IMR-90 (cell line): ENCODE results near the gene UBASH3B. TPM values are rescaled to one million over a fixed set of nuclear protein-coding genes. Genes with fewer than 3 reads are reported as not detected.

Source experiments
- ATAC-seq: fragments of 200-7000 bp; cut with Tn5 transposase; 2 replicates; pipeline ENCODE4 v1.9.1; 2020; ENCODE audit warnings: low read depth, mild to moderate bottlenecking, moderate library complexity
- BruUV-seq: library from RNA; stranded (reverse); fragments of 400-500 nt; replicated peaks from 2 replicates; lab custom pipeline; 2021; lab: Mats Ljungman, UMichigan
- CTCF ChIA-PET: fragments of 300-600 bp; formaldehyde crosslinking; extraction: SDS; loops from one replicate; lab custom pipeline; 2021; ENCODE audit warnings: antibody characterized with exemption; lab: Yijun Ruan, JAX
- POLR2A ChIA-PET: fragments of 300-600 bp; sonication (Branson Sonifier 250); formaldehyde crosslinking; loops from one replicate; lab custom pipeline; 2022; ENCODE audit warnings: antibody characterized with exemption; ENCODE audit not compliant: unreplicated experiment; lab: Charles Lee
- DNase-seq: peaks from one replicate; pipeline ENCODE4 v3.0.0; 2013
- H2AFZ ChIP-seq: replicated peaks from 2 replicates; pipeline ENCODE3; 2013; ENCODE audit warnings: low read length, mild to moderate bottlenecking; ENCODE audit not compliant: poor library complexity
- H2AK5ac ChIP-seq: 2 replicates; pipeline ENCODE4 v1.6.1; 2013; ENCODE audit warnings: low read depth, low read length, inconsistent platforms
- H2AK9ac ChIP-seq: replicated peaks from 2 replicates; pipeline ENCODE3; 2013; ENCODE audit warnings: mild to moderate bottlenecking, low read depth, low read length, moderate library complexity; ENCODE audit not compliant: poor library complexity
- H2BK120ac ChIP-seq: 2 replicates; pipeline ENCODE4 v1.6.1; 2013; ENCODE audit warnings: low read depth, low read length, inconsistent platforms
- H2BK15ac ChIP-seq: 3 replicates; pipeline ENCODE4 v1.6.1; 2013; ENCODE audit warnings: low read depth, low read length, inconsistent platforms
- H2BK20ac ChIP-seq: 2 replicates; pipeline ENCODE4 v1.6.1; 2013; ENCODE audit warnings: low read depth, mild to moderate bottlenecking, inconsistent platforms, low read length, moderate library complexity
- H2BK5ac ChIP-seq: 2 replicates; pipeline ENCODE4 v1.6.1; 2013; ENCODE audit warnings: mild to moderate bottlenecking, low read depth, low read length, inconsistent platforms; ENCODE audit not compliant: poor library complexity, severe bottlenecking
- H3K14ac ChIP-seq: replicated peaks from 2 replicates; pipeline ENCODE4 v1.6.1; 2013; ENCODE audit warnings: low read depth, low read length, inconsistent platforms
- H3K18ac ChIP-seq: 2 replicates; pipeline ENCODE4 v1.6.1; 2013; ENCODE audit warnings: low read depth, low read length, control low read depth
- H3K23ac ChIP-seq: 2 replicates; pipeline ENCODE4 v1.6.1; 2013; ENCODE audit warnings: low read depth, low read length, inconsistent platforms
- H3K27ac ChIP-seq: 2 replicates; pipeline ENCODE4 v1.5.1; 2013; ENCODE audit warnings: mild to moderate bottlenecking, control low read depth, low read length; ENCODE audit not compliant: insufficient read depth
- H3K27me3 ChIP-seq: 2 replicates; pipeline ENCODE4 v1.6.1; 2013; ENCODE audit warnings: low read length; ENCODE audit not compliant: control insufficient read depth, insufficient read depth
- H3K36me3 ChIP-seq: 2 replicates; pipeline ENCODE4 v1.6.1; 2013; ENCODE audit warnings: low read length, mixed read lengths; ENCODE audit not compliant: control insufficient read depth, insufficient read depth
- H3K4ac ChIP-seq: 2 replicates; pipeline ENCODE4 v1.6.1; 2013; ENCODE audit warnings: low read depth, low read length, inconsistent platforms
- H3K4me1 ChIP-seq: 2 replicates; pipeline ENCODE4 v1.6.1; 2013; ENCODE audit warnings: low read length, mixed read lengths; ENCODE audit not compliant: control insufficient read depth, insufficient read depth
- H3K4me2 ChIP-seq: 2 replicates; pipeline ENCODE4 v1.6.1; 2013; ENCODE audit warnings: low read depth, mild to moderate bottlenecking, control low read depth, low read length, moderate library complexity
- H3K4me3 ChIP-seq: 2 replicates; pipeline ENCODE4 v1.5.1; 2013; ENCODE audit warnings: low read depth, mild to moderate bottlenecking, control low read depth, low read length, moderate library complexity; ENCODE audit not compliant: insufficient read depth
- H3K56ac ChIP-seq: 2 replicates; pipeline ENCODE4 v1.6.1; 2013; ENCODE audit warnings: low read length, inconsistent platforms; ENCODE audit not compliant: insufficient read depth; ENCODE audit errors: extremely low read depth
- H3K79me1 ChIP-seq, 2 experiments: 2 replicates each; pipeline ENCODE4 v1.6.1; 2013; ENCODE audit warnings: low read length in 2 of 2, inconsistent platforms in 1 of 2, low read depth in 1 of 2
- H3K9ac ChIP-seq: 2 replicates; pipeline ENCODE4 v1.6.1; 2013; ENCODE audit warnings: low read depth, low read length, control low read depth
- H3K9me1 ChIP-seq: 2 replicates; pipeline ENCODE4 v1.6.1; 2013; ENCODE audit warnings: low read length, inconsistent platforms; ENCODE audit not compliant: insufficient read depth
- H3K9me3 ChIP-seq: 2 replicates; pipeline ENCODE4 v1.6.1; 2013; ENCODE audit warnings: low read length; ENCODE audit not compliant: control insufficient read depth, insufficient read depth
- H4K20me1 ChIP-seq: 2 replicates; pipeline ENCODE4 v1.6.1; 2013; ENCODE audit warnings: low read length, inconsistent platforms; ENCODE audit not compliant: insufficient read depth
- H4K5ac ChIP-seq: 2 replicates; pipeline ENCODE4 v1.6.1; 2013; ENCODE audit warnings: mild to moderate bottlenecking, low read depth, low read length, control low read depth
- H4K8ac ChIP-seq, 2 experiments: 2 replicates each; pipeline ENCODE4 v1.6.1; 2013; ENCODE audit warnings: low read depth in 2 of 2, low read length in 2 of 2, control low read depth in 1 of 2, inconsistent platforms in 1 of 2
- H4K91ac ChIP-seq: 2 replicates; pipeline ENCODE4 v1.6.1; 2013; ENCODE audit warnings: low read depth, low read length, inconsistent platforms; ENCODE audit not compliant: insufficient read depth
- POLR2A ChIP-seq: IDR thresholded peaks from 2 replicates; pipeline ENCODE4 v1.6.1; 2012; ENCODE audit warnings: mild to moderate bottlenecking, low read depth, low read length
- RCOR1 ChIP-seq: IDR thresholded peaks from 2 replicates; pipeline ENCODE4 v1.6.1; 2012; ENCODE audit warnings: mild to moderate bottlenecking, low read length, improper control_type of control experiment; ENCODE audit not compliant: insufficient replicate concordance
- RFX5 ChIP-seq: IDR thresholded peaks from 2 replicates; pipeline ENCODE4 v1.8.0; 2012; ENCODE audit warnings: low read depth, mild to moderate bottlenecking, low read length, moderate library complexity
- SMC3 ChIP-seq: fragments of 150-350 bp; IDR thresholded peaks from 2 replicates; pipeline ENCODE4 v1.6.1; 2016; ENCODE audit warnings: low read depth, mild to moderate bottlenecking, antibody characterized with exemption, low read length, moderate library complexity
- WGBS, 2 experiments: methylation state at CpG; one replicate each; pipeline versions ENCODE4 v1.1.5 to v1.1.7; 2013; ENCODE audit warnings: missing lambda C conversion rate in 2 of 2; ENCODE audit not compliant: insufficient read length in 1 of 2; ENCODE audit errors: extremely low coverage in 2 of 2; 5-methylcytosine and 5-hydroxymethylcytosine counted together
- dilution Hi-C: fragments of 300-500 bp; cut with HindIII; formaldehyde crosslinking; loops from one replicate; pipeline ENCODE4 v1.14.3; 2018; ENCODE audit warnings: low sequenced_read_pairs; ENCODE audit not compliant: unreplicated experiment
- in situ Hi-C: fragments of 300-500 bp; cut with MboI; formaldehyde crosslinking; loops from 3 replicates; pipeline ENCODE4 v1.14.3; 2019; ENCODE audit warnings: low sequenced_read_pairs, inconsistent platforms, mixed read lengths
- intact Hi-C: fragments of 100-400 bp; cut with micrococcal nuclease; formaldehyde crosslinking; loops from 2 replicates; pipeline ENCODE4 v1.10.0; 2022
- polyA plus RNA-seq, 3 experiments: library from polyadenylated mRNA; depleted of rRNA; stranded (reverse); fragments of >200 nt; gene quantifications; 2 replicates each; pipeline ENCODE4 v1.2.3, GENCODE V29; 2012; ENCODE audit warnings: low replicate concordance in 1 of 3
- total RNA-seq: library from RNA; depleted of rRNA; stranded (reverse); fragments of >200 nt; gene quantifications from 2 replicates; pipeline ENCODE4 v1.2.3, GENCODE V29; 2012
- TF ChIP-seq, protein P1 (sequence below): conservative IDR thresholded peaks from 2 replicates; pipeline ENCODE4 v1.5.1; 2012; ENCODE audit warnings: mild to moderate bottlenecking, low read depth, low read length, improper control_type of control experiment

UBASH3B gene
- total and polyA plus RNA-seq, 2 of the 4 experiments (the other 2 are of a cell fraction), result 27.2 to 48.0 TPM

DNA sequence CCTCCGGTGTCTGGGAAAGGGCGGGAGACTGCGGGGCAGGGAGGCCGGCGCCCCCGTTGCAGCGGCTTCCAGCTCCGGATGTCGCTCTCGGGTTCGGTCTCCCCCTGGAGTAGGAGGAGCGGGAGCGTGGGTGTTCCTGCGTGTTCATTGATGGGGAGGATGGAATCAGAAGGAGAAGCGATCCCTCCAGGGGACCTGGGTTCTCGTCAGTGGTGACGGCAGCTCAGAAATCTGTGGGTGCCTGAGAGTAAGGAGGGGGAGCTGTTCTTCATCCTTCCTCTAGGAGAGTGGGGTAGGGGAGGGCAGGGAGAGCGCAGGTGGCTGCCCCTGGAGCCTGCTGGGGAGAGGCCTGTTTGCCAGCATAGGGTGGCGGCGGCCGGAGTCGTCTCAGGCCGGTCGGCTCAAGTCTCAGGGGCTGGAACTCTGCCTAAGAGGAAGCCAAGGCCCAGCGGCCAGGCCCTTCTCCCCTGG lies 1.1 kb downstream of the UBASH3B start:
- Histone ChIP-seq H4K5ac (peak overlapping the region; percentile 36; the same call in 1 of the 2 replicates), H3K14ac (peak overlapping the region; percentile 70), H3K18ac (peak overlapping the region; percentile 38; the same call in 1 of the 2 replicates), H3K56ac (peak overlapping the region; percentile 90), H3K27me3 (no peaks in the 10 kb centered on the region), H2AK5ac (peak overlapping the region; percentile 44; the same call in 1 of the 2 replicates), H2BK5ac (peak overlapping the region; percentile 94), H3K4ac (peak overlapping the region; percentile 77), H3K9me1 (peaks cover 22% of the 10 kb centered on the region), H4K8ac (peak overlapping the region in 1 of 2 experiments; percentile 50; a peak in 3 of 4 replicates), H4K20me1 (peaks cover 28% of the 10 kb centered on the region), H3K36me3 (no peaks in the 10 kb centered on the region), H3K9ac (peak overlapping the region; percentile 84), H2AFZ (peak overlapping the region; percentile 97), H2BK20ac (peak overlapping the region; percentile 47; the same call in 1 of the 2 replicates), H3K4me3 (peak overlapping the region; percentile 89), H3K23ac (peak overlapping the region; percentile 70), H2BK15ac (peak overlapping the region; percentile 89; the same call in 1 of the 3 replicates), H2BK120ac (peak overlapping the region; percentile 73), H4K91ac (peak overlapping the region; percentile 38; the same call in 1 of the 2 replicates), H3K79me1 (peaks cover 8 to 50% of the 10 kb centered on the region in 2 experiments), H2AK9ac (peak overlapping the region; percentile 86), H3K4me1 (peaks cover 16% of the 10 kb centered on the region), H3K4me2 (peak overlapping the region; percentile 88), H3K27ac (peak overlapping the region; percentile 93), H3K9me3 (no peaks in the 10 kb centered on the region)
- intact Hi-C loops, result loop anchor here (1.0 to 5.0 kb wide), 2 partner anchors 66 to 125 kb away; no protein-coding TSS in a partner anchor
- TF ChIP-seq RCOR1, result no peak
- 0 out of 2 replicates have a peak, but pooled peaks have one; percentile 11 for TF ChIP-seq POLR2A
- no peak for TF ChIP-seq RFX5
- no peak for TF ChIP-seq SMC3
- TF ChIP-seq, protein P1, sequence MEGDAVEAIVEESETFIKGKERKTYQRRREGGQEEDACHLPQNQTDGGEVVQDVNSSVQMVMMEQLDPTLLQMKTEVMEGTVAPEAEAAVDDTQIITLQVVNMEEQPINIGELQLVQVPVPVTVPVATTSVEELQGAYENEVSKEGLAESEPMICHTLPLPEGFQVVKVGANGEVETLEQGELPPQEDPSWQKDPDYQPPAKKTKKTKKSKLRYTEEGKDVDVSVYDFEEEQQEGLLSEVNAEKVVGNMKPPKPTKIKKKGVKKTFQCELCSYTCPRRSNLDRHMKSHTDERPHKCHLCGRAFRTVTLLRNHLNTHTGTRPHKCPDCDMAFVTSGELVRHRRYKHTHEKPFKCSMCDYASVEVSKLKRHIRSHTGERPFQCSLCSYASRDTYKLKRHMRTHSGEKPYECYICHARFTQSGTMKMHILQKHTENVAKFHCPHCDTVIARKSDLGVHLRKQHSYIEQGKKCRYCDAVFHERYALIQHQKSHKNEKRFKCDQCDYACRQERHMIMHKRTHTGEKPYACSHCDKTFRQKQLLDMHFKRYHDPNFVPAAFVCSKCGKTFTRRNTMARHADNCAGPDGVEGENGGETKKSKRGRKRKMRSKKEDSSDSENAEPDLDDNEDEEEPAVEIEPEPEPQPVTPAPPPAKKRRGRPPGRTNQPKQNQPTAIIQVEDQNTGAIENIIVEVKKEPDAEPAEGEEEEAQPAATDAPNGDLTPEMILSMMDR, result 0 out of 2 replicates have a peak, but pooled peaks have one; percentile 2
- ATAC-seq, result peak; percentile 12
- peak; percentile 56 for DNase-seq
- WGBS, 2 experiments, result 2% methylated on average over 7 of the region's 25 CpGs; no CpG with 5 or more reads in 1 of the 2 experiments
- dilution Hi-C loops, result no loop called here
- in situ Hi-C loops, result no loop called here
- CTCF ChIA-PET, result interaction anchor here (3.0 kb wide), 1 partner anchor 125 kb away, joined by 9 read pairs; no protein-coding TSS in a partner anchor
- no TSS peak for BruUV-seq
- POLR2A ChIA-PET, result interaction anchor here (0.6 kb wide), 1 partner anchor 1229 kb away, joined by 14 read pairs; no protein-coding TSS in a partner anchor
